GM19238 (cell line): ENCODE measurements around the gene DNAH3.
A peak's percentile ranks its signal among the peaks of the same experiment; 100 is the strongest.
"Not testable (repeated sequence)": the region's sequence is repeated elsewhere in the genome, so short reads cannot be mapped to it uniquely, and the experiment has no call there.

Source experiments
- DNase-seq: peaks from one replicate; pipeline ENCODE4 v3.0.0; 2011; ENCODE audit warnings: low spot score; ENCODE audit not compliant: insufficient read length

Gene DNAH3

GRCh38 chr16:21167929-21168602 lies 17.4 kb upstream of the DNAH3 start:
- DNase-seq = no peak

- DNase-seq = no peak
Measured at GRCh38 chr16:21167360-21167759, 16.7 kb upstream of the DNAH3 start.

GRCh38 chr16:21166561-21166961 lies 15.9 kb upstream of the DNAH3 start:
- DNase-seq = no peak

- no peak for DNase-seq
Measured at GRCh38 chr16:21164521-21165168, 14.0 kb upstream of the DNAH3 start.

GRCh38 chr16:21163576-21163975 lies 12.9 kb upstream of the DNAH3 start:
- DNase-seq = no peak

GRCh38 chr16:21162661-21163151 lies 12.1 kb upstream of the DNAH3 start:
- DNase-seq = no peak

- no peak for DNase-seq
Measured at GRCh38 chr16:21161211-21161610, 10.6 kb upstream of the DNAH3 start.

GRCh38 chr16:21160276-21160675 lies 9.6 kb upstream of the DNAH3 start:
- no peak for DNase-seq

- peak; percentile 32 for DNase-seq
Measured at GRCh38 chr16:21159281-21159951, 8.8 kb upstream of the DNAH3 start.

- DNase-seq = peak; percentile 91
Measured at GRCh38 chr16:21158208-21159110, 7.8 kb upstream of the DNAH3 start, which contains the start of gene LDAF1. TSS of gene LDAF1 (plus strand) at chr16:21158674. CDS start at chr16:21161183, 2,509 bp downstream.

GRCh38 chr16:21157632-21158031 lies 7.0 kb upstream of the DNAH3 start:
- no peak for DNase-seq

- peak; percentile 27 for DNase-seq
Measured at GRCh38 chr16:21156767-21157467, 6.3 kb upstream of the DNAH3 start.

- not testable (repeated sequence) for DNase-seq
Measured at GRCh38 chr16:21156011-21156410, 5.4 kb upstream of the DNAH3 start.

GRCh38 chr16:21153124-21153729 lies 2.6 kb upstream of the DNAH3 start:
- not testable (repeated sequence) for DNase-seq

GRCh38 chr16:21152160-21153030 lies 1.7 kb upstream of the DNAH3 start:
- DNase-seq = not testable (repeated sequence)

GRCh38 chr16:21145738-21146137 lies 4.9 kb downstream of the DNAH3 start:
- DNase-seq = no peak

GRCh38 chr16:21134053-21134452 lies 16.6 kb downstream of the DNAH3 start:
- DNase-seq = no peak

- DNase-seq = no peak
Measured at GRCh38 chr16:21130811-21131210, 19.8 kb downstream of the DNAH3 start.

- DNase-seq = no peak
Measured at GRCh38 chr16:21128991-21129390, 21.7 kb downstream of the DNAH3 start.
